Epithelial cell of proximal tubule (primary cell): ENCODE measurements around the gene OR6K2. TPM values are rescaled to one million over a fixed set of nuclear protein-coding genes. Genes with fewer than 3 reads are reported as not detected.

Source experiments
- DNase-seq: peaks from one replicate; pipeline ENCODE4 v3.0.0-alpha.2; 2011; ENCODE audit warnings: low read depth
- H3K4me3 ChIP-seq: 2 replicates; pipeline ENCODE4 v1.5.1; 2011; ENCODE audit warnings: low read depth, mild to moderate bottlenecking, low read length
- total RNA-seq: library from RNA; depleted of rRNA; stranded (reverse); fragments of >200 nt; gene quantifications from 2 replicates; pipeline ENCODE4 v1.2.3, GENCODE V29; 2015
- TF ChIP-seq, protein P1 (sequence below): conservative IDR thresholded peaks from 2 replicates; pipeline ENCODE4 v1.5.1; 2012; ENCODE audit warnings: low read depth, mild to moderate bottlenecking, low read length

OR6K2 gene
- total RNA-seq, 1 donor from 2014 or later: not detected

DNA sequence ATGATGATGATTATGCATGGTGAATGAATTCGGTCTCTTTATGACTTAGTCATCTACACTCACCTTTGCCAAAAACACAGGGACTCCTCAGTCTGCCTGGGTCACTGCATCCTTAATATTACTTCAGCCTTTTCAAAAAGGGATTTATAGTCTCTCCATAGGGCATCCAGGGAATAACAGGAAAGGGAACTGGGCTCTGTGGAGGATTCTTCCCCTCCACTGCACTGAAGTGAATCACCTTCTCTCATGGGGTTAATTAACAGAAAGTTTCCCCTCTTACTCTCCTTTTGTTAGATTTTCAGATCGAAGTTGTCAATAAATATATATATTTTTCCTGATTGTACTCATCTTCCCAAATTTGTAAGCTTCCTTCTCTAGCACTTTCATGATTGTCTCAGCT lies 20.2 kb upstream of the OR6K2 start, which contains the start of gene OR6K3:
OR6K3 (minus strand) TSS at position 101 of the 400 bp plus-strand sequence. CDS start 2,605 bp downstream, outside the sequence.
- TF ChIP-seq, protein P1, sequence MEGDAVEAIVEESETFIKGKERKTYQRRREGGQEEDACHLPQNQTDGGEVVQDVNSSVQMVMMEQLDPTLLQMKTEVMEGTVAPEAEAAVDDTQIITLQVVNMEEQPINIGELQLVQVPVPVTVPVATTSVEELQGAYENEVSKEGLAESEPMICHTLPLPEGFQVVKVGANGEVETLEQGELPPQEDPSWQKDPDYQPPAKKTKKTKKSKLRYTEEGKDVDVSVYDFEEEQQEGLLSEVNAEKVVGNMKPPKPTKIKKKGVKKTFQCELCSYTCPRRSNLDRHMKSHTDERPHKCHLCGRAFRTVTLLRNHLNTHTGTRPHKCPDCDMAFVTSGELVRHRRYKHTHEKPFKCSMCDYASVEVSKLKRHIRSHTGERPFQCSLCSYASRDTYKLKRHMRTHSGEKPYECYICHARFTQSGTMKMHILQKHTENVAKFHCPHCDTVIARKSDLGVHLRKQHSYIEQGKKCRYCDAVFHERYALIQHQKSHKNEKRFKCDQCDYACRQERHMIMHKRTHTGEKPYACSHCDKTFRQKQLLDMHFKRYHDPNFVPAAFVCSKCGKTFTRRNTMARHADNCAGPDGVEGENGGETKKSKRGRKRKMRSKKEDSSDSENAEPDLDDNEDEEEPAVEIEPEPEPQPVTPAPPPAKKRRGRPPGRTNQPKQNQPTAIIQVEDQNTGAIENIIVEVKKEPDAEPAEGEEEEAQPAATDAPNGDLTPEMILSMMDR: no peak
- no peak for DNase-seq
- no peak within 1 kb of the TSS for H3K4me3 ChIP-seq

DNA sequence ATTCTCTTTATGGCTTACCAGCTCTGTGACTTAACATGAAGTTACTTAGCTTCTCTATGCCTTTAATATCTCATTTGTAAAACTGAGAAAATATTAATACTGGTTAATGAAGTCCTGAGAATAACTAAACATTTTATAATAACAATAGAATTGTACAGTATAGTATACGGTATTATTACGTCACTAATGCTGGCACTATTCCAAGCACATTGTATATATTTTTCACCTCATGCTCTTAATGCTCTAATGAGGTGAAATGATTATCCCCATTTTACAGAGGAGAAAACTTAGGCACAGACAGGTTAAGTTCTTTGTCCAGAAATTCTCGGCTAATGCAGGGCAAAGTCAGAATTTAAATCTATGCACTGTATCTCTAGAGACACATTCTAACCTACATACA lies 19.2 kb upstream of the OR6K2 start:
- TF ChIP-seq, protein P1: no peak
- no peak for DNase-seq
- no peak overlapping the region for H3K4me3 ChIP-seq

DNA sequence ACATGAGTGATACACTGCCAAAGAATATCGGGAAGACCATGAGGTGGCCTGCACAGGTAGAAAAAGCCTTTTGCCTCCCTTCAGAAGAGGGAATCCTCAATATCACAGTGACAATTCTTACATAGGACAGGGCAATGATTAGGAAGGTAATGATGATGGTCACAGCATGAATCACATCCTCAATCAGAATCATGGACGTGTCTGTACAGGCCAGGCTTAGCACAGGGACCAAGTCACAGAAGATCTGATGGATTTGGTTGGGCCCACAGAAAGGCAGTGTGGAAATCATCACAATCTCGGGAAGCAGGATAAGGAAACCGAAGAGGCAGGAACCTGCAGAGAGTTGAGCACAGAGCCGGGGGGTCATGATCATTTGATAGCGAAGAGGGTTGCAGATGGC lies 16.9 kb upstream of the OR6K2 start:
- TF ChIP-seq, protein P1: no peak
- DNase-seq: no peak

GRCh38 chr1:158716335-158716734 lies 15.9 kb upstream of the OR6K2 start:
- no peak overlapping the region for H3K4me3 ChIP-seq
- DNase-seq: no peak
- TF ChIP-seq, protein P1: no peak

More for the DNA sequence above, 16.9 kb upstream of the OR6K2 start:
- H3K4me3 ChIP-seq: no peak overlapping the region

GRCh38 chr1:158714754-158715153 lies 14.3 kb upstream of the OR6K2 start:
- no peak for DNase-seq
- TF ChIP-seq, protein P1: no peak
- H3K4me3 ChIP-seq: no peak overlapping the region

DNA sequence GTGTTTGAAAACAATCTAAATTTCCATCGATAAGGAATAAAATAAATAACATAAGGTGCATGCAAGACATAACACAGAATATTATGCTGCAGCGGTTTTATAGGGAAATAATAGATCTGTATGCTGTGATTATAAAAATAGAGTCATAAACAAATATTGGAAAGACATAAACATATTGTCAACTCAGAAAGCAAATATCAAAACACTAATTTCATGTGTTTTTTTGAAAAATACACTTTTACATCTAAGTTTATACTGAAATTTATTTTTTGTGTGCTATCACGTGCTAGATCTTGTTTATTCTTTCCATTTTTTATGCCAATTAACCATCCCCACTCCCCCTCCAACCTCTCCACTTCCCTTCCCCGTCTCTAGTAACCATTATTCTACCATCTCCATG lies 10.6 kb upstream of the OR6K2 start:
- H3K4me3 ChIP-seq: no peak overlapping the region
- no peak for DNase-seq
- TF ChIP-seq, protein P1: no peak

GRCh38 chr1:158706096-158706495 lies 5.6 kb upstream of the OR6K2 start:
- DNase-seq: no peak
- no peak overlapping the region for H3K4me3 ChIP-seq
- TF ChIP-seq, protein P1: no peak
